ENCODE results near the gene KLHL13.

Gene KLHL13

DNA sequence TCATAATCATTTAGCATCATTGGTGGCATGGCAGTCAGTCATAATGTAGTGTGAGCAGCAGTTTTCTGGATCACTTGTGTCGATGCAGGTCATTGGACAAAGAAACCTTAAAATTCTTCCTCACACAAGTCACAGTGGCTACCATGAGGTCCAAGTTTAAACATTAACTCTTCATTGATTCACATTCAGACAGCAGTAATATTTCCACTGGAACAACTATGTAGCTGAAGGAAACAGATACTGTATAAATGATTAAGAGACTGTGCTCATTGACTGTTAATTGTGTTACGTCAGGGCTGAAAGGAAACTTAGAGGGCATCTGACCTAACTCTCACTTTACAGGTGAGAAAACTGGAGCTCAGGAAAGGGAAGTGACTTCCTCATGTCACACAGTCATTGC lies 261.8 kb downstream of the KLHL13 start:
- DNase-seq (ENCODE audit: low spot score), result no peak

DNA sequence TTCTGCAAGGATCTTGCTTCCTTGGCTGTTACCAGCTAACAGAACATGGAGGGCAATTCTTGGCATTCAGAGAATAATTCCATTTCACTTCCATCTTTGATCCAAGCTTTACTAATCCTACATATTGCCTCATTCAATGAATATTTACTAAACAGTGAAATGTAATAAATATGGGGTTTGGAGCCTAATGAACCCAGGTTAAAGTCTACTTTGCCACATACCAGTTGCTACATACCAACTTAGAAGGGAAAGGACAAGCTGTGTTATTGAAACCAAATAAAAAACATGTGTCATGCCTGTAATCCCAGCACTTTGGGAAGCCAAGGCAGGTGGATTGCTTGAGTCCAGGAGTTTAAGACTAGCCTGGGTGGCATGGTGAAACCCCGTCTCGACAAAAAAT lies 265.6 kb downstream of the KLHL13 start:
- no peak for DNase-seq (ENCODE audit: low spot score)
